ENCODE data around the gene MDH2. TPM values are rescaled to one million over a fixed set of nuclear protein-coding genes. Genes with fewer than 3 reads are reported as not detected.

The MDH2 gene
- total RNA-seq, 2 donors from 2014 or later: 48.2 to 58.6 TPM

DNA sequence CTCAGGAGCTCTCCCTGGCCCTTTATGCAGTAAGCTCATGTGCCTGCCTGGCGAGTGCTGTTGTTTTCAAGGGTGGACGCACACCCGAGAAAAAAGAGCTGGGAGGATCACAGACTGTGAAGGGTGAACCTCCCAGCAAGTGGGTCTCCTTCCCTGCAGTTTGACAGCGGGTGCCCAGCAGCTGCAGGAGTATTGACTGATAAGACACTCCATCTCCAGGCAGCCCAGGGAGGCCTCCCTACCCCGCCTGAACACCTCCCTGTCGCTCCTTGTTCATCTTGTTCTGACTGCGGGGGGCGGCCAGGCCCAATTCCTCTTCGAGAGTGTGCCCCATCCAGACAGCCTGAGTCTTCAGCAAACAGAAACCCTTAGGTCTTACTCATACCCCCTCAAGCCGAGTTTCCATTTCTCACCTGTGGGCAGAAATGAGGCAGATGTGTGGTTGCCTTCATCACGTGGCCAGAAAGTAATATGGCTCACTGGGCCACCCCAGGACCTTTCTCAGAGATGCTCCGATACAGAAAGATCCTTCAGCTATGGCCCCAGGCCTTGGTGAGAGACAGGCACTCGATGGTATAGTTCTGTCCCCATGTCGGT, 17.2 kb downstream of the MDH2 start:
- no peak overlapping the region for H3K27ac ChIP-seq
- ATAC-seq (ENCODE audit: insufficient number of reproducible peaks, low FRiP score, low read depth) (no peak), DNase-seq (ENCODE audit: low spot score) (no peak)
- H3K4me3 ChIP-seq: no peak overlapping the region
- peaks cover 0 to 6% of the 10 kb centered on the region in 2 donors for H3K4me1 ChIP-seq (ENCODE audit: control insufficient read depth in 1 of 2, low read depth in 2 of 2)
- no peak for TF ChIP-seq CTCF (IDR thresholded peaks at IDR 0.05)
- no peaks in the 10 kb centered on the region for H3K9me3 ChIP-seq
- no peaks in the 10 kb centered on the region for H3K27me3 ChIP-seq (replicated peaks; ENCODE audit: insufficient read depth)
- peaks cover 58% of the 10 kb centered on the region for H3K36me3 ChIP-seq

DNA sequence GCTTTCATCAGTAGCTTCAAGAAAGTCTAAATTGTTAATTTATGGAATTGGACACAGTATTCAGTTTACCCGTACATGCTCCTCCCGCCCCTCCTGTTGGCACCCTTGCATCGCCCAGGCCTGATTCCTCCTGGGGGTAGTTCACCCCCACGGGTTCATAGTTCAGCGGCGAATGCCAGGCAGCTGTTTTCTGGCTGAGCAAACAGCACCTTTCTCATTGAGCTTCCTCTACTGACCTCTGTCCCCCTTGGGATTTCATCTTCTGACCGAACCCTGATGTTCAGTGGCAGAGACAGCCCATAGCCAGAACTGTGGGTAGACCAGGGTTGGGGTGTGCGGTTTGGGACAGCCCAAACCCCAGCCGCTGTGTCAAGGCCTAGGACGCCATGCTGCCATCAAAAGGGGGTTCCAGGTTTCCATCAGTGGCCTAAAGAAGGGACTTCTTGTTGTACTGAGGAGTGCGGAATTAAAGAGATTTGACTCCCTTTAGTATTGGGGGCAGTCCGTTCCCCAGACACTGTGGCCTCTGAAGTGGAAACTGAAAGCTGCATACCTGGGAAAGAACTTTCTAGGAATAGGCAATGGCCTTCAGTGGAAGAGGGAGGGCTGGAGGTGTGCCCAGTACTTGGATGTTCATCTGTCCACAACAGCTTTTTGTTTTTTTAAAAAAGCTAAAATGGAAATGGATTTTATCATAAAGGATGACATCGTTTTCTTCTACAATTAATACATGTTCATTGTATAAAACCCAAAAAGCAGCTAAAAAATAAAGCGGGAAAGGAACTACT, 19.0 kb downstream of the MDH2 start:
- no peak for DNase-seq (ENCODE audit: low spot score)
- no peak for ATAC-seq (ENCODE audit: insufficient number of reproducible peaks, low FRiP score, low read depth)
- no peaks in the 10 kb centered on the region for H3K9me3 ChIP-seq
- no peak overlapping the region for H3K27ac ChIP-seq
- TF ChIP-seq CTCF (IDR thresholded peaks at IDR 0.05): no peak
- no peak overlapping the region for H3K4me3 ChIP-seq
- H3K4me1 ChIP-seq (ENCODE audit: control insufficient read depth in 1 of 2, low read depth in 2 of 2): no peaks in the 10 kb centered on the region
- peaks cover 42% of the 10 kb centered on the region for H3K36me3 ChIP-seq
- H3K27me3 ChIP-seq (replicated peaks; ENCODE audit: insufficient read depth): no peaks in the 10 kb centered on the region

DNA sequence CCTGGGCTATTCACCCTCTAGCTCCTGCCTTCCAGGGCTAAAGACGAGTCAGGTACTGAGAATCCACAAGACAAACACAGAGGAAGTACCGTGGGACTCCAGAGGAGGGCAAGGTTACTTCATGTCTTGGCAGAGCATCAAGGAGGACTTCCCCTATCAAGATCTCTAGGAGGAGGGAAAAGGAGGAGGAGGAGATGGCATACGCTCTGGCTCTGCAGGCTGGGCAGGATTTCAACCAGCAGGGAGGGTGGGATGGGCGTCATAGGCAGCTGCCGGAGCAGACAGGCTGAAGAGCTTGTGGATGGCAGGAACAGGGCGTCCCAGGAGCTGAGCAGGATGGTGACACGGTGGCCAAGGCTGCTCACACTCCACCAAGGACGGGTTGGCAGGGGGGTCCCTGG, 21.3 kb downstream of the MDH2 start:
- TF ChIP-seq CTCF (IDR thresholded peaks at IDR 0.05): no peak
- no peaks in the 10 kb centered on the region for H3K4me1 ChIP-seq (ENCODE audit: control insufficient read depth in 1 of 2, low read depth in 2 of 2)
- no peaks in the 10 kb centered on the region for H3K27me3 ChIP-seq (replicated peaks; ENCODE audit: insufficient read depth)
- DNase-seq (ENCODE audit: low spot score): no peak
- no peak overlapping the region for H3K27ac ChIP-seq
- H3K36me3 ChIP-seq: peaks cover 28% of the 10 kb centered on the region
- H3K4me3 ChIP-seq: no peak overlapping the region
- no peaks in the 10 kb centered on the region for H3K9me3 ChIP-seq
- no peak for ATAC-seq (ENCODE audit: insufficient number of reproducible peaks, low FRiP score, low read depth)

- ATAC-seq (ENCODE audit: insufficient number of reproducible peaks, low FRiP score, low read depth) (no peak), DNase-seq (ENCODE audit: low spot score) (no peak)
Observed at GRCh38 chr7:76071316-76072242, 23.7 kb downstream of the MDH2 start.

More at GRCh38 chr7:76071316-76072242, 23.7 kb downstream of the MDH2 start:
- Histone ChIP-seq H3K36me3 (peaks cover 5% of the 10 kb centered on the region), H3K27ac (no peak overlapping the region), H3K4me1 (ENCODE audit: control insufficient read depth in 1 of 2, low read depth in 2 of 2) (no peaks in the 10 kb centered on the region), H3K4me3 (no peak overlapping the region), H3K27me3 (replicated peaks; ENCODE audit: insufficient read depth) (no peaks in the 10 kb centered on the region), H3K9me3 (no peaks in the 10 kb centered on the region)
- TF ChIP-seq CTCF (IDR thresholded peaks at IDR 0.05): no peak
